SU-DHL-6 (cell line): ENCODE measurements around the gene SYNDIG1.

ENCODE experiments used
- CTCF ChIP-seq: fragments of 200-600 bp; sonication (generic); IDR thresholded peaks from one replicate; pipeline ENCODE4 v1.5.1; 2017; ENCODE audit warnings: antibody characterized with exemption, mild to moderate bottlenecking, low read length, moderate library complexity; ENCODE audit not compliant: insufficient read depth, poor library complexity, severe bottlenecking
- EZH2phosphoT487 ChIP-seq: fragments of 200-600 bp; sonication (generic), shearing (Covaris generic); conservative IDR thresholded peaks from 2 replicates; pipeline ENCODE4 v1.6.1; 2018; ENCODE audit warnings: mild to moderate bottlenecking, antibody characterized with exemption, low read length, moderate library complexity, mixed read lengths

- no peak for TF ChIP-seq CTCF
- no peak for TF ChIP-seq EZH2phosphoT487
Measured at GRCh38 chr20:24578567-24579415, 109.4 kb downstream of the SYNDIG1 start.
